ENCODE data around the gene SCAF4. TPM values are rescaled to one million over a fixed set of nuclear protein-coding genes. Genes with fewer than 3 reads are reported as not detected.
"Not testable (repeated sequence)": the region's sequence is repeated elsewhere in the genome, so short reads cannot be mapped to it uniquely, and the experiment has no call there.

Gene SCAF4
- total RNA-seq, 1 donor from 2014 or later, result 20.6 TPM

- intact Hi-C loops (cut with DNase I), result no loop called here
- DNase-seq (ENCODE audit: low spot score), result no peak
Measured at GRCh38 chr21:31678478-31678877, 53.4 kb downstream of the SCAF4 start.

GRCh38 chr21:31677047-31677446 lies 54.9 kb downstream of the SCAF4 start:
- intact Hi-C loops (cut with DNase I), result no loop called here
- no peak for DNase-seq (ENCODE audit: low spot score)

- intact Hi-C loops (cut with DNase I), result no loop called here
- DNase-seq (ENCODE audit: low spot score), result no peak
Measured at GRCh38 chr21:31675960-31676359, 56.0 kb downstream of the SCAF4 start.

DNA sequence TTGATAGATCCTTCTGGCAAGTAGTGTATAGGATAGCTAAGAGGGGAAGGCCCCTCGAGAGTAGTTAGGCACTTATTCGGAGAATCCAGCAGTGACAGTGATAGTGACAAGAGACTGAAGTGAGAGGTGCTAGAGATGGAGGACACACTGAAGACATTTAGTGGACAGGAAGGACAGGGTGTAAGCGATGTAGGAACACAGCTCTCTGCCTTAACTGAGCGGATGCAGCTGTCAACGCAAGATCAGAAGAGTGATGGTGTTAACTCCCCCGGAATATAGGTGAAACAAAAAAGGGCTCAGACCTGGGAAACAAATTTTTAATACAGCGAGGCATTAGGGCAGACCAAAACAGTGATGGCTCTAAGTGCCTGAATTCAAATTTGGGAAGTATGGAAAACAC lies 56.6 kb downstream of the SCAF4 start:
- intact Hi-C loops (cut with DNase I), result no loop called here
- DNase-seq (ENCODE audit: low spot score), result no peak

- no peak for DNase-seq (ENCODE audit: low spot score)
- intact Hi-C loops (cut with DNase I), result no loop called here
Measured at GRCh38 chr21:31673321-31673912, 58.5 kb downstream of the SCAF4 start.

GRCh38 chr21:31671931-31672330 lies 60.0 kb downstream of the SCAF4 start:
- intact Hi-C loops (cut with DNase I), result no loop called here
- DNase-seq (ENCODE audit: low spot score), result no peak

- intact Hi-C loops (cut with DNase I), result no loop called here
- DNase-seq (ENCODE audit: low spot score), result no peak
Measured at GRCh38 chr21:31671146-31671716, 60.7 kb downstream of the SCAF4 start.

- DNase-seq (ENCODE audit: low spot score), result no peak
- intact Hi-C loops (cut with DNase I), result no loop called here
Measured at GRCh38 chr21:31670070-31670469, 61.8 kb downstream of the SCAF4 start.

DNA sequence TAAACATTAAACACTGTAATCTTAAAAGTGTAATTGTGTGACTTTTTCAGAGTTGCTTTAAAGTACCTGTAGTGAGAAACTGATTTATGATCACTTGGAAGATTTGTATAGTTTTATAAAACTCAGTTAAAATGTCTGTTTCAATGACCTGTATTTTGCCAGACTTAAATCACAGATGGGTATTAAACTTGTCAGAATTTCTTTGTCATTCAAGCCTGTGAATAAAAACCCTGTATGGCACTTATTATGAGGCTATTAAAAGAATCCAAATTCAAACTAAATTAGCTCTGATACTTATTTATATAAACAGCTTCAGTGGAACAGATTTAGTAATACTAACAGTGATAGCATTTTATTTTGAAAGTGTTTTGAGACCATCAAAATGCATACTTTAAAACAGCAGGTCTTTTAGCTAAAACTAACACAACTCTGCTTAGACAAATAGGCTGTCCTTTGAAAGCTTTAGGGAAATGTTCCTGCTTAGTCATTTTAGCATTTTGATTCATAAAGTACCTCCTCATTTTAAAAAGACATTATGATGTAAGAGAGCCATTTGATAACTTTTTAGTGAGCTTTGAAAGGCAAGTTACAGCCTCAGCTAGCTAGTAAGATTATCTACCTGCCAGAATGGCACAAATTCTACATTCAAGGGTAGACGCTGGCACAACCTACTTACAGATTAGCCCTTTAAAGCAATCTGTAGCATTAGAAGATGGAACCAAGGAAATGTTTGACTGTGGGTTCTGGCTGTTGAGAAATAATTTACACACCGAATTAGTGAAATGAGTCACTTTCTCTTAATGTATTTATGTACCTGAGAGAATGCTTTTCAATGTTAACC lies 63.0 kb downstream of the SCAF4 start:
- DNase-seq (ENCODE audit: low spot score), result no peak
- intact Hi-C loops (cut with DNase I), result no loop called here

DNA sequence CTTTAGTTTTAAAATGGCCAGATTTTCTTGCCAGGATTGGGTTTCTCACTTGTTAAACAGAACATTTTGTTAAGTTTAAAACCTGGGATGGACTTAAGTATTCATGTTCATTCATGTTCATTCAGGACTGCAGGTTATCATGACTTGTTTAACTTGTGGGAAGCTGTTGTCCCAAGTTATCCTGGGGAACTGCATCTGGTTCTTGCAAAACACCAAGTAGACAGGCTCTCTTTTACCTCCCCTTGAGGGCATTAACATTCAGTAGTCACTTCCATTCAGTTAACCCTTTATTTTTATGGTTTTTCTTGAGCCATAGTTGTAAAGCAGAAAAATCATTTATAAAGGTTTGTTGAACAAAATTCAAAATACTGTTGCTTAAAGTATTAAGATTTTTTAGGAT lies 64.3 kb downstream of the SCAF4 start:
- intact Hi-C loops (cut with DNase I), result no loop called here
- DNase-seq (ENCODE audit: low spot score), result no peak

- DNase-seq (ENCODE audit: low spot score), result no peak
- intact Hi-C loops (cut with DNase I), result no loop called here
Measured at GRCh38 chr21:31667132-31667531, 64.8 kb downstream of the SCAF4 start.

- intact Hi-C loops (cut with DNase I), result no loop called here
- DNase-seq (ENCODE audit: low spot score), result no peak
Measured at GRCh38 chr21:31666445-31667010, 65.4 kb downstream of the SCAF4 start.

DNA sequence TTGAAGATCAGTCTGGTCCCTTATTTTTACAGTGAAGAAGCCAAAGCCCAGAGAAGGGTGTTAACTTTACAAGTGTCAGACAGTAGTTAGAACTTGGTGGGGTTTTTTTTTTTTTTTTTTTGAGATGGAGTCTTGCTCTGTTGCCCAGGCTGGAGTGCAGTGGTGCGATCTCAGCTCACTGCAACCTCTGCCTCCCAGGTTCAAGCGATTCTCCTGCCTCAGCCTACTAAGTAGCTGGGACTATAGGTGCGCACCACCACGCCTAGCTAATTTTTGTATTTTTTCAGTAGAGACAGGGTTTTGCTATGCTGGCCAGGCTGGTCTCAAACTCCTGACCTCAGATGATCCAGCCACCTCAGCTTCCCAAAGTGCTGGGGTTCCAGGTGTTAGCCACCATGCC lies 66.0 kb downstream of the SCAF4 start:
- intact Hi-C loops (cut with DNase I), result not testable (repeated sequence)

GRCh38 chr21:31665397-31665796 lies 66.5 kb downstream of the SCAF4 start:
- DNase-seq (ENCODE audit: low spot score), result no peak
- intact Hi-C loops (cut with DNase I), result no loop called here

More for the DNA sequence above, 66.0 kb downstream of the SCAF4 start:
- not testable (repeated sequence) for DNase-seq (ENCODE audit: low spot score)

- no peak for DNase-seq (ENCODE audit: low spot score)
- intact Hi-C loops (cut with DNase I), result no loop called here
Measured at GRCh38 chr21:31663584-31664249, 68.2 kb downstream of the SCAF4 start.

- intact Hi-C loops (cut with DNase I), result no loop called here
- no peak for DNase-seq (ENCODE audit: low spot score)
Measured at GRCh38 chr21:31660591-31660990, 71.3 kb downstream of the SCAF4 start.

DNA sequence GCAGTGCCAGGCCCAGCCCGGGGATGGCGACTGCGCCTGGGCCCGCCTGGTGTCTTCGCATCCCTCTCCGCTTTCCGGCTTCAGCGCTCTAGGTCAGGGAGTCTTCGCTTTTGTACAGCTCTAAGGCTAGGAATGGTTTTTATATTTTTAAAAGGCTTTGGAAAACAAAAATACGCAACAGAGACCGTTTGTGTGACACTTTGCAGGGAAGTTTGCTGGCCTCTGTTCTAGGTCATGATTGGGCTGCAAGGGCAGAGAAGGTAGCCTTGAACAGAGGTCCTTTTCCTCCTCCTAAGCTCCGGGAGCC lies 71.7 kb downstream of the SCAF4 start:
- DNase-seq (ENCODE audit: low spot score), result no peak
- intact Hi-C loops (cut with DNase I), result no loop called here

DNA sequence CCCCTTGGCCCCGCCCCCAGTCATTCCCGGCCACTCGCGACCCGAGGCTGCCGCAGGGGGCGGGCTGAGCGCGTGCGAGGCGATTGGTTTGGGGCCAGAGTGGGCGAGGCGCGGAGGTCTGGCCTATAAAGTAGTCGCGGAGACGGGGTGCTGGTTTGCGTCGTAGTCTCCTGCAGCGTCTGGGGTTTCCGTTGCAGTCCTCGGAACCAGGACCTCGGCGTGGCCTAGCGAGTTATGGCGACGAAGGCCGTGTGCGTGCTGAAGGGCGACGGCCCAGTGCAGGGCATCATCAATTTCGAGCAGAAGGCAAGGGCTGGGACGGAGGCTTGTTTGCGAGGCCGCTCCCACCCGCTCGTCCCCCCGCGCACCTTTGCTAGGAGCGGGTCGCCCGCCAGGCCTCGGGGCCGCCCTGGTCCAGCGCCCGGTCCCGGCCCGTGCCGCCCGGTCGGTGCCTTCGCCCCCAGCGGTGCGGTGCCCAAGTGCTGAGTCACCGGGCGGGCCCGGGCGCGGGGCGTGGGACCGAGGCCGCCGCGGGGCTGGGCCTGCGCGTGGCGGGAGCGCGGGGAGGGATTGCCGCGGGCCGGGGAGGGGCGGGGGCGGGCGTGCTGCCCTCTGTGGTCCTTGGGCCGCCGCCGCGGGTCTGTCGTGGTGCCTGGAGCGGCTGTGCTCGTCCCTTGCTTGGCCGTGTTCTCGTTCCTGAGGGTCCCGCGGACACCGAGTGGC lies 72.2 kb downstream of the SCAF4 start, which contains the start of gene SOD1:
TSS of gene SOD1 (plus strand) at position 158 of the 723 bp plus-strand sequence. CDS start at position 235, 77 bp downstream.
- intact Hi-C loops (cut with DNase I), result loop anchor here (2.0 kb wide), 1 partner anchor 71 kb away; no protein-coding TSS in a partner anchor

DNA sequence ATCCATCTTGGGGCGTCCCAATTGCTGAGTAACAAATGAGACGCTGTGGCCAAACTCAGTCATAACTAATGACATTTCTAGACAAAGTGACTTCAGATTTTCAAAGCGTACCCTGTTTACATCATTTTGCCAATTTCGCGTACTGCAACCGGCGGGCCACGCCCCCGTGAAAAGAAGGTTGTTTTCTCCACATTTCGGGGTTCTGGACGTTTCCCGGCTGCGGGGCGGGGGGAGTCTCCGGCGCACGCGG lies 72.7 kb downstream of the SCAF4 start:
- DNase-seq (ENCODE audit: low spot score), result no peak

More for the DNA sequence above, 72.2 kb downstream of the SCAF4 start, which contains the start of gene SOD1:
- peak; percentile 97 for DNase-seq (ENCODE audit: low spot score)

More for the DNA sequence above, 72.7 kb downstream of the SCAF4 start:
- intact Hi-C loops (cut with DNase I), result loop anchor here (2.0 kb wide), 1 partner anchor 72 kb away; no protein-coding TSS in a partner anchor

Data from cardiac septum (tissue), 1 donor.